BLaER1 (cell line): Measurements from ENCODE around the gene SLC30A7.
"Not testable (repeated sequence)": the region's sequence is repeated elsewhere in the genome, so short reads cannot be mapped to it uniquely, and the experiment has no call there.

Experiments used
- H3K27ac ChIP-seq: shearing (Covaris generic); formaldehyde crosslinking; 2 replicates; pipeline ENCODE4 v1.8.1; 2022
- H3K27me3 ChIP-seq: shearing (Covaris generic); formaldehyde crosslinking; 2 replicates; pipeline ENCODE4 v1.8.1; 2022
- H3K36me3 ChIP-seq: shearing (Covaris generic); formaldehyde crosslinking; 2 replicates; pipeline ENCODE4 v1.8.1; 2022
- H3K4me1 ChIP-seq: shearing (Covaris generic); formaldehyde crosslinking; 2 replicates; pipeline ENCODE4 v1.8.1; 2022
- H3K4me2 ChIP-seq: shearing (Covaris generic); formaldehyde crosslinking; 2 replicates; pipeline ENCODE4 v1.8.1; 2022
- H3K4me3 ChIP-seq: shearing (Covaris generic); formaldehyde crosslinking; 2 replicates; pipeline ENCODE4 v1.8.1; 2022
- H3K9ac ChIP-seq: shearing (Covaris generic); formaldehyde crosslinking; 2 replicates; pipeline ENCODE4 v1.8.1; 2022
- H3K9me3 ChIP-seq: shearing (Covaris generic); formaldehyde crosslinking; 2 replicates; pipeline ENCODE4 v1.8.1; 2022
- H4K20me1 ChIP-seq: shearing (Covaris generic); formaldehyde crosslinking; 2 replicates; pipeline ENCODE4 v1.8.1; 2022
- Cebpa-rat ChIP-seq: shearing (Covaris generic); IDR thresholded peaks from 2 replicates; pipeline ENCODE4 v1.8.1; 2022

The SLC30A7 gene

DNA sequence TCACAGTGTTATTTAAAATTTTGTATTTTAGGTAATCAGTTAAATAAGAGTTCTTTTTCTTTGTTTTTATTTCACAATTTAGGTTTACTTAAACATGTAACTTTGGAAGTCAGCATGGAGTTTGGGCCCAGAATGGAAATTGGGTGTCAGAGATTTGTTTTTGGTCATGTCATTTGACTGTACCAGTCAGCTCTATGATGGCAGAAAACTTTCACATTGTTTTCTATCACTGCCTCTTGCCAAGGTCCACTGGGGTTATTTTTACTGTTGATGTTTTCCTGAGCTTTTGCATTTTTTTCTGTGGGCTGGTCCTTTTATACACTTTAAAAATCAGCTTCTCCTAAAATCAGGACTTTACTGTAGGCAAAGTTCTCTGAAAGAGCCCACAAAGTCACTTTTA lies 54.4 kb downstream of the SLC30A7 start:
- no peak overlapping the region for H3K4me2 ChIP-seq

GRCh38 chr1:100950781-100951180 lies 54.9 kb downstream of the SLC30A7 start:
- no peaks in the 10 kb centered on the region for H3K27me3 ChIP-seq
- TF ChIP-seq Cebpa-rat, result no peak
- H4K20me1 ChIP-seq, result no peaks in the 10 kb centered on the region
- no peak overlapping the region for H3K27ac ChIP-seq
- no peak overlapping the region for H3K9ac ChIP-seq
- no peak overlapping the region for H3K4me2 ChIP-seq
- H3K36me3 ChIP-seq, result peaks cover 71% of the 10 kb centered on the region
- H3K4me3 ChIP-seq, result no peak overlapping the region
- H3K4me1 ChIP-seq, result 0 out of 2 replicates have a peak, but pooled peaks cover 4% of the 10 kb centered on the region
- H3K9me3 ChIP-seq, result peaks cover 25% of the 10 kb centered on the region

More for the DNA sequence above, 54.4 kb downstream of the SLC30A7 start:
- H3K9me3 ChIP-seq, result peaks cover 25% of the 10 kb centered on the region
- H3K27ac ChIP-seq, result no peak overlapping the region
- no peak overlapping the region for H3K4me3 ChIP-seq
- H3K4me1 ChIP-seq, result 0 out of 2 replicates have a peak, but pooled peaks cover 4% of the 10 kb centered on the region
- H3K36me3 ChIP-seq, result peaks cover 74% of the 10 kb centered on the region
- no peak for TF ChIP-seq Cebpa-rat
- H3K9ac ChIP-seq, result no peak overlapping the region
- no peaks in the 10 kb centered on the region for H3K27me3 ChIP-seq
- H4K20me1 ChIP-seq, result no peaks in the 10 kb centered on the region

GRCh38 chr1:100952104-100952745 lies 56.3 kb downstream of the SLC30A7 start:
- no peaks in the 10 kb centered on the region for H3K27me3 ChIP-seq
- no peak overlapping the region for H3K27ac ChIP-seq
- H3K36me3 ChIP-seq, result peaks cover 66% of the 10 kb centered on the region
- 0 out of 2 replicates have a peak, but pooled peaks cover 4% of the 10 kb centered on the region for H3K4me1 ChIP-seq
- no peak overlapping the region for H3K9ac ChIP-seq
- H3K4me3 ChIP-seq, result no peak overlapping the region
- TF ChIP-seq Cebpa-rat, result no peak
- H3K9me3 ChIP-seq, result peaks cover 16% of the 10 kb centered on the region
- no peak overlapping the region for H3K4me2 ChIP-seq
- H4K20me1 ChIP-seq, result no peaks in the 10 kb centered on the region

GRCh38 chr1:100952970-100953369 lies 57.1 kb downstream of the SLC30A7 start:
- not testable (repeated sequence) for H3K27me3 ChIP-seq, H3K4me3 ChIP-seq, H3K9me3 ChIP-seq, H3K9ac ChIP-seq, H3K4me2 ChIP-seq, H4K20me1 ChIP-seq, H3K4me1 ChIP-seq, H3K27ac ChIP-seq
- H3K36me3 ChIP-seq, result peaks cover 59% of the 10 kb centered on the region

- H3K27ac ChIP-seq, result no peak overlapping the region
- no peaks in the 10 kb centered on the region for H4K20me1 ChIP-seq
- H3K9ac ChIP-seq, result no peak overlapping the region
- 0 out of 2 replicates have a peak, but pooled peaks cover 3% of the 10 kb centered on the region for H3K4me1 ChIP-seq
- H3K9me3 ChIP-seq, result no peaks in the 10 kb centered on the region
- TF ChIP-seq Cebpa-rat, result no peak
- H3K4me2 ChIP-seq, result no peak overlapping the region
- H3K36me3 ChIP-seq, result peaks cover 54% of the 10 kb centered on the region
- no peak overlapping the region for H3K4me3 ChIP-seq
- H3K27me3 ChIP-seq, result no peaks in the 10 kb centered on the region
These were observed 58.3 kb downstream of the SLC30A7 start for GRCh38 chr1:100953960-100954730.

DNA sequence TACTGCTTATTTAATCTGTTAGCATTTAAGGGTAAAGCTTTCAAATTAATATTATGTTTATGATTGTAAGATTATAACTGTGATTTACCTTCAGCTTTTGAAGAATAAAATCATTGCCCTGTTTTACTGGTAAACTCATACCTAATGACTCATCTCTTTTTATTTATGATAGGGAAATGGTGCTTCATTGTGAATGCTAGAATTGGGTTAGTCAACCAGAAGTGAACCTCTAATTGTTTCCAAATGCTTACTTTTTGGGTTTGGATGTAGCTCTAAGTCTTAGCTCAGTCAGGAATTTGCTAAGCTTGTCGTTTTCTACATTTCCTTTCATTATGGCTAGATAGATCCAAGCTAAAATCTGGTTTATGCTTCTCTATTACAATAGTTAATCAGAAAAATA lies 59.4 kb downstream of the SLC30A7 start:
- Histone ChIP-seq H3K36me3 (peaks cover 49% of the 10 kb centered on the region), H3K27me3 (no peaks in the 10 kb centered on the region), H3K4me3 (no peak overlapping the region), H3K4me1 (no peaks in the 10 kb centered on the region), H3K4me2 (no peak overlapping the region), H3K9ac (no peak overlapping the region), H4K20me1 (no peaks in the 10 kb centered on the region), H3K27ac (no peak overlapping the region), H3K9me3 (no peaks in the 10 kb centered on the region)
- TF ChIP-seq Cebpa-rat, result no peak

- Histone ChIP-seq H3K27me3 (no peaks in the 10 kb centered on the region), H3K36me3 (peaks cover 50% of the 10 kb centered on the region), H3K9me3 (no peaks in the 10 kb centered on the region), H3K4me3 (no peak overlapping the region), H3K27ac (no peak overlapping the region), H3K4me1 (no peaks in the 10 kb centered on the region), H3K9ac (no peak overlapping the region), H3K4me2 (no peak overlapping the region), H4K20me1 (no peaks in the 10 kb centered on the region)
- TF ChIP-seq Cebpa-rat, result no peak
These were observed 63.7 kb downstream of the SLC30A7 start for GRCh38 chr1:100959502-100960060.

- no peak for TF ChIP-seq Cebpa-rat
- Histone ChIP-seq H4K20me1 (no peaks in the 10 kb centered on the region), H3K4me2 (no peak overlapping the region)
These were observed 64.2 kb downstream of the SLC30A7 start for GRCh38 chr1:100960098-100960497.

DNA sequence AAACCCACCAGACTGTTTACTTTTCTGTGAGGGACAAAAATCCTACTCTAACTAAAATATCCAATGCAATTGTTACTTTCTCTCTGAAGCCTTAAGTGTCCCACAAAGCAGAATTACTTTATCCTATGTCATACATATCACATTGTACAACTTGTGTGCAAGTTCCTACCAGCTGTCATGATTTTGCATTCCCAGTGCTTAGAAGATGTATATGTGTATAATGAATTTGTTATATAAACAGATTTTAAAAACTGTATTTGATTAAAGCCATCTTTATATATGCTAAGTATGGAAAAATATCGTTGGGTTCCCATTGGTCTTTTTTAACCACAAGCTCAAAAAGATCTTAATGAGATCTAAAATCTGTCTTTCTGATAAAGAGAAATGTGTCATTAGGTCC lies 72.7 kb downstream of the SLC30A7 start:
- peaks cover 46% of the 10 kb centered on the region for H3K36me3 ChIP-seq
- H4K20me1 ChIP-seq, result no peaks in the 10 kb centered on the region
- peaks cover 10% of the 10 kb centered on the region for H3K4me1 ChIP-seq
- no peak overlapping the region for H3K4me3 ChIP-seq
- H3K4me2 ChIP-seq, result no peak overlapping the region
- no peak for TF ChIP-seq Cebpa-rat
- H3K9me3 ChIP-seq, result no peaks in the 10 kb centered on the region
- H3K27ac ChIP-seq, result no peak overlapping the region
- no peak overlapping the region for H3K9ac ChIP-seq
- H3K27me3 ChIP-seq, result no peaks in the 10 kb centered on the region

More at GRCh38 chr1:100960098-100960497, 64.2 kb downstream of the SLC30A7 start:
- no peak overlapping the region for H3K4me3 ChIP-seq
- no peaks in the 10 kb centered on the region for H3K9me3 ChIP-seq
- peaks cover 55% of the 10 kb centered on the region for H3K36me3 ChIP-seq
- no peaks in the 10 kb centered on the region for H3K4me1 ChIP-seq
- no peak overlapping the region for H3K9ac ChIP-seq
- no peak overlapping the region for H3K27ac ChIP-seq
- no peaks in the 10 kb centered on the region for H3K27me3 ChIP-seq

DNA sequence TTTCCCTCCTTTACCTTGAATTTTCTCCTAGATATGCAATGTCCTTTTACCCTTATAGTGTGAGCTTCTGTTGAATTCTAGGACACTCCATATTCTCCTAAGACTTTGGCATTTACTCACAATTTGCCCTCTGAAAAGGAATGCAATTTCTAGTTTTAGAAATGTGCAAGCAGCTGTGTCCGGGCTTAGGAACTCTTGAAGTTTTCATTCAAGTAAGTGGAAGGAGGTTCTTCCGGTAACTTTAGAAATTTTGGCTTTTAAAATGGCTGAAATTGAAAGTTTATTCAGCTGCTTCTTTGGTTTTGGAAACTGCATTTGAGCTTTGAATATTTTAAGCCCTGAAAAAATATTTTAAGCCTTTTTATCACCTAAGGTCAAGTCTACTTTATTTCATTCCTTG lies 73.4 kb downstream of the SLC30A7 start:
- no peaks in the 10 kb centered on the region for H4K20me1 ChIP-seq
- H3K27me3 ChIP-seq, result no peaks in the 10 kb centered on the region
- H3K4me3 ChIP-seq, result no peak overlapping the region
- H3K4me1 ChIP-seq, result peaks cover 10% of the 10 kb centered on the region
- TF ChIP-seq Cebpa-rat, result no peak
- peaks cover 48% of the 10 kb centered on the region for H3K36me3 ChIP-seq
- no peaks in the 10 kb centered on the region for H3K9me3 ChIP-seq
- no peak overlapping the region for H3K4me2 ChIP-seq
- no peak overlapping the region for H3K27ac ChIP-seq
- no peak overlapping the region for H3K9ac ChIP-seq
